ENCODE measurements around the gene VSX1. TPM values are rescaled to one million over a fixed set of nuclear protein-coding genes. Genes with fewer than 3 reads are reported as not detected.

The VSX1 gene
- polyA plus RNA-seq, 1 of the 3 experiments (the other 2 are of a cell fraction), result not detected

- ChIA-PET POLR2A (no interaction called here), CTCF (no interaction called here)
- WGBS (ENCODE audit: low lambda C conversion rate), result 55% methylated on average over 7 of the region's 7 CpGs
Observed at GRCh38 chr20:25051386-25052155, 30.4 kb downstream of the VSX1 start.

More at GRCh38 chr20:25051386-25052155, 30.4 kb downstream of the VSX1 start:
- TF ChIP-seq MEF2A (IDR thresholded peaks at IDR 0.05; ENCODE audit: borderline replicate concordance, low read depth), result no peak
- TF ChIP-seq SMC3 (IDR thresholded peaks at IDR 0.05; ENCODE audit: low read depth, low read length), result no peak
- no peak for TF ChIP-seq ZBTB33 (IDR thresholded peaks at IDR 0.05; ENCODE audit: borderline replicate concordance, low read depth)
- no peak for TF ChIP-seq TAF1 (IDR thresholded peaks at IDR 0.05; ENCODE audit: borderline replicate concordance, low read depth, low read length)
- TF ChIP-seq RXRA (IDR thresholded peaks at IDR 0.05; ENCODE audit: borderline replicate concordance, low read depth), result no peak
- TF ChIP-seq FOSL2 (IDR thresholded peaks at IDR 0.05; ENCODE audit: borderline replicate concordance, low read depth), result no peak
- no peak for TF ChIP-seq TCF12 (IDR thresholded peaks at IDR 0.05)
- TF ChIP-seq RCOR1 (IDR thresholded peaks at IDR 0.05; ENCODE audit: low read length), result no peak
- no peak for TF ChIP-seq NRF1 (IDR thresholded peaks at IDR 0.05; ENCODE audit: low read depth, low read length)
- TF ChIP-seq MXI1 (IDR thresholded peaks at IDR 0.05; ENCODE audit: low read depth, low read length), result no peak
- no peak for TF ChIP-seq GATA2 (CRISPR knock-in tag; IDR thresholded peaks at IDR 0.05)
- TF ChIP-seq SIN3A (IDR thresholded peaks at IDR 0.05; ENCODE audit: borderline replicate concordance, low read depth, low read length), result no peak
- TF ChIP-seq EZH2phosphoT487 (IDR thresholded peaks at IDR 0.05; ENCODE audit: borderline replicate concordance, low read depth), result no peak
- TF ChIP-seq EP300 (IDR thresholded peaks at IDR 0.05; ENCODE audit: borderline replicate concordance in 1 of 2, low read depth in 1 of 2, low read length in 1 of 2), result no peak
- no peak for TF ChIP-seq FOXM1 (IDR thresholded peaks at IDR 0.05; ENCODE audit: low read depth)
- TF ChIP-seq MAX (IDR thresholded peaks at IDR 0.05; ENCODE audit: low read depth), result no peak
- no peak for TF ChIP-seq GABPA (IDR thresholded peaks at IDR 0.05; ENCODE audit: low read depth)
- no peak for TF ChIP-seq PBX3 (IDR thresholded peaks at IDR 0.05)
- no peak for TF ChIP-seq CHD2 (IDR thresholded peaks at IDR 0.05; ENCODE audit: low read length, partially characterized antibody)
- TF ChIP-seq IRF3 (IDR thresholded peaks at IDR 0.05; ENCODE audit: low read depth, low read length), result no peak
- no peak overlapping the region for H3K4me3 ChIP-seq (ENCODE audit: low read depth in 2 of 2, low read length in 1 of 2)
- no peaks in the 10 kb centered on the region for H3F3A ChIP-seq (replicated peaks; ENCODE audit: insufficient read depth)
- H3K9me3 ChIP-seq, result no peaks in the 10 kb centered on the region
- H3K36me3 ChIP-seq (replicated peaks in 1 of 2; ENCODE audit: control insufficient read depth in 1 of 2, insufficient read depth in 2 of 2, low read length in 1 of 2), result no peaks in the 10 kb centered on the region
- H3K79me2 ChIP-seq (ENCODE audit: insufficient read depth), result no peaks in the 10 kb centered on the region
- no peaks in the 10 kb centered on the region for H3K9me2 ChIP-seq
- H2AFZ ChIP-seq (ENCODE audit: low read depth), result no peak overlapping the region
- H3K9ac ChIP-seq, result no peak overlapping the region
- no peaks in the 10 kb centered on the region for H4K20me1 ChIP-seq (ENCODE audit: insufficient read depth)
- 0 out of 2 replicates have a peak, but pooled peaks cover 6% of the 10 kb centered on the region for H3K27me3 ChIP-seq (ENCODE audit: insufficient read depth)
- DNase-seq, result no peak
- no peaks in the 10 kb centered on the region for H3K4me1 ChIP-seq (ENCODE audit: control insufficient read depth in 1 of 2, insufficient read depth in 2 of 2, low read depth in 1 of 2, low read length in 1 of 2)
- no peak overlapping the region for H3K27ac ChIP-seq (ENCODE audit: low read depth in 2 of 2, low read length in 1 of 2)
- no peak overlapping the region for H3K4me2 ChIP-seq

Measured in SK-N-SH (cell line).